KG1 (cell line): ENCODE results near the gene BTN2A1.
"Not testable (repeated sequence)": the region's sequence is repeated elsewhere in the genome, so short reads cannot be mapped to it uniquely, and the experiment has no call there.

ENCODE experiments used
- DNase-seq: peaks from one replicate; lab custom pipeline; 2025; lab: John Stamatoyannopoulos, UW

Gene BTN2A1

GRCh38 chr6:26457806-26458688 lies at the start of gene BTN2A1:
Gene BTN2A1 (plus strand): TSS chr6:26457955. CDS start chr6:26458637, 682 bp downstream.
- peak; percentile 73 for DNase-seq

GRCh38 chr6:26408828-26409730 lies 48.7 kb upstream of the BTN2A1 start:
- DNase-seq = no peak

- DNase-seq = no peak
These were observed 46.0 kb upstream of the BTN2A1 start for GRCh38 chr6:26411751-26412150.

- no peak for DNase-seq
These were observed 45.5 kb upstream of the BTN2A1 start for GRCh38 chr6:26412228-26412627.

GRCh38 chr6:26412954-26413353 lies 44.8 kb upstream of the BTN2A1 start:
- no peak for DNase-seq

- DNase-seq = no peak
These were observed 43.5 kb upstream of the BTN2A1 start for GRCh38 chr6:26414281-26414680.

DNA sequence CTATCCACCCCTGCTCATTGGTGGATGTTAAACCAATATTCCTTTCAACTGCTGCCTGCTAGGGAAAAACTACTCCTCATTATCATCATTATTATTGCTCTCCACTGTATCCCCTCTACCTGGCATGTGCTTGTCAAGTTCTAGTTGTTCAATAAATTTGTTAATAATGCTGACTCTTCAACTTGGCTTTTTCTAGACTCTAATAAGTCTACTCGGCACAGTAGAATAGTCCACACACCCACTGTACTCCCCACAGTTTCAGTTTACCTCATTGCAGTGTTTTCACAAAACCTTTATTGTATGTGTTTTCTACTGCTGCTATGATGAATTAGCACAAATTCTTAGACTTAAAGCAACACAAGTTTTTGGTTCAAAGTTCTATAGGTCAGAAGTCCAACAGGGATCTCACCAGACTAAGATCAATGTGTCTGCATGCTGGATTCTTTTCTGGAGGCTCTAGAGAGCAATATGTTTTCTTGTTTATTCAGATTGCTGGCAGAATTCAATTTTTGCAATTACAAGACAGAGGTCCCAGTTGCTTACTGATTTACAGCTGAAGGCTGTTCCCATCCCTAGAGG lies 42.6 kb upstream of the BTN2A1 start:
- no peak for DNase-seq

GRCh38 chr6:26415791-26416190 lies 42.0 kb upstream of the BTN2A1 start:
- DNase-seq = no peak

DNA sequence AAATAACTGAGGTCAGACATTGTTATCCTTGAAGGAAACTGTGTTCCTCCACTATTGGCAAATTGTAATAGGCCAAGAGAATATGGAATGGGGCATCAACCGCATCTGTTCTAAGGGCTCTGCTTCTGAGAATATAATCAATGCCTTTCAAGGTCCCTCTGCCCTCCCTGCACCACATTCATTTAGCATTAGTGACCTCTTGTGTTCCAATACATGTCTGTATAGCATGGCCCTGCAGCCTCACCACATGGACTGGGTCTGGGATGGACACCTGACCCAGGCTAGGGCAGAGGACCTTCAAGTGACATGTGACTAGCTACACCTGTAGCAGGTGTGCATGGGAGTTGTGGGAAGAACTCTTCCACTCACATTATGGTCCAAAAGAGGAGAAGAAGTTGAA lies 41.5 kb upstream of the BTN2A1 start:
- DNase-seq = no peak

GRCh38 chr6:26418077-26418476 lies 39.7 kb upstream of the BTN2A1 start:
- DNase-seq = not testable (repeated sequence)

GRCh38 chr6:26418795-26419194 lies 39.0 kb upstream of the BTN2A1 start:
- DNase-seq = not testable (repeated sequence)

DNA sequence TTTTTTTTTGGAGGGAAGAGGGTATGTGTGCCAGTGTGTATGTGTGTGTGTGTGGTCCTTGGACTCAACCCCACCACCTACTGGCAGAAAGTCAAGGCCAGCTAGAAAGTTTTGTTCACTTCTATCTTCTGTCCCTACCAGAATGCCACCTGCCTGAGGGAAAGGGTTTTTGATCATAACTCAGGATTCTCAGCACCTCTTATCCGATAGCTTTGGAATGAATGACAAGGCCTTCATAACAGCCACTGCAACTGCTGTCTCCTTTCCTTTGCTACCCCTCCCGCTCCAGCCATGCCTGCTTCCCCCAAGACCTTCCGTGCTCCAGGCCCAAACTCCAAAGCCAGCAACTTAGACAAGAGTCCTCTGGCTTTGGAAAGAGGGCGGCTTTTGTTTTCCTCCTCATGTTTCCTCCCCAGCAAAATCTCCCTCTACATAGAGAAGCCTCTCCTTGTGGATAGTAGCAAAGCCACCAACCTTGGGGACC lies 37.0 kb upstream of the BTN2A1 start:
- peak; percentile 21 for DNase-seq

DNA sequence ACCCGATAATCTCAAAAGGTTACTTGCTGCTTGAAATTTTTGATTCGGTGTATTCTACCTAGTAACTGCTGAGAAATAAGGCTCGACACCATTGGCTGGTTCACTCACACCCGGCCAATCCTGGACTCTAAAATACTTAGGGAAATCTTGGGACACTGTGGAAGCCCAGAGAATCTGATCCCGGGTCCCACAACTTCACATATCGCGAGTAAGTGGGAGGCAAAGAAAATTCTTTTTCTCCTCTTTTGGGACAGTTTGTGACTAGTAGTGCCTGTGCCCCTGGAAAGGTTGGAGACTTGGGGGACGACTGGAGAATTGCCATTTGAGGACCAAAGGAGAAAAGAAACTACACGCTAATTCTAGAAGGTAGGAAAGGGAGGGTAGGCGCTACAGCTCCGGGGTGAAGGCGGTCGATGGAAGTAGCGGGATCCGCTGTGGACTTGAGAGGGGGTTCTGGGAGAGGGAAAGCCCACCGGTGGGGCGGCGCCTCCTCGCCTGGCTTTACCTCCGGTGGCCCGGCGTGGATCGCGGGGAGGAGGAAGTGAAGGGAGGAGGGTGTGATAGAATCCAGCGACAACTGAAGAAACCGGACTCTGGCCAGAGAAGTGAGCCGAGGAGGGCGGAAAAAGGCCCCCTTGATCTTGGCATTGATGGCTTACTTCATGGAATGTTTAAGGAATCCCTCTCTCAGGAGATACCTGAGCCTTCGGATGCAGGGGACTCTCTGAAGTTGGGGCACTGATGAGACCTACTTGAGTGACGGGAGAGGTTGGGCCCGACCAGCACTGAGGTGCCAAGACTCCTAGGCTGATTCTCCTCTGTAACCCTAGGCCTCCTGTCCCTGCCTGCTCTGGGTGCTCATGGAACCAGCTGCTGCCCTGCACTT lies 36.3 kb upstream of the BTN2A1 start:
- peak; percentile 74 for DNase-seq

GRCh38 chr6:26422329-26422728 lies 35.4 kb upstream of the BTN2A1 start:
- no peak for DNase-seq

- DNase-seq = no peak
These were observed 30.9 kb upstream of the BTN2A1 start for GRCh38 chr6:26426691-26427450.

DNA sequence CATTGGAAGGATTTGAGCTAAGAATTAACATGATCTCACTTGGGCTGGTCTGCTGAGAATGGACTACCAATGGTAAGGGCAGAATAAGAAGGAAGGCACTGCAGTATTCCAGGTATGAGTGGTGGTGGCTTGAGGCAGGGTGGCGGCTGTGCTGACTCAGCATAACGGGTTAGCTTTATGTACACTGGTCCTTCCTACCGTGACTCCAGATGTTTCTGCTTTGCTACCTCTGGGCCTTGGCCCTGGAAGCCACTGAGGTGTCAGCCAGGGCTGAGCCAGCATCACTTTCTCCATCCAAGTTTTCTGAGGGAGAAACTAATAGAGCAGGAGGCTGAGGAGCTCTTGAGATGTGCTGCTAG lies 30.3 kb upstream of the BTN2A1 start:
- no peak for DNase-seq

GRCh38 chr6:26428206-26428605 lies 29.5 kb upstream of the BTN2A1 start:
- no peak for DNase-seq

- DNase-seq = no peak
These were observed 27.0 kb upstream of the BTN2A1 start for GRCh38 chr6:26430787-26431186.

GRCh38 chr6:26431258-26432172 lies 26.2 kb upstream of the BTN2A1 start:
- no peak for DNase-seq
